Stimulated activated CD8-positive, alpha-beta memory T cell treated with anti-CD3 and anti-CD28 coated beads, Interleukin-4, amount 100 ng/mL, for 48 hours (primary cell): ENCODE measurements around the gene TMEM150A.
"Not testable (repeated sequence)": the region's sequence is repeated elsewhere in the genome, so short reads cannot be mapped to it uniquely, and the experiment has no call there.

Experiments
- DNase-seq: peaks from one replicate; pipeline ENCODE4 v3.0.0-alpha.2; 2020

The TMEM150A gene, protein sequence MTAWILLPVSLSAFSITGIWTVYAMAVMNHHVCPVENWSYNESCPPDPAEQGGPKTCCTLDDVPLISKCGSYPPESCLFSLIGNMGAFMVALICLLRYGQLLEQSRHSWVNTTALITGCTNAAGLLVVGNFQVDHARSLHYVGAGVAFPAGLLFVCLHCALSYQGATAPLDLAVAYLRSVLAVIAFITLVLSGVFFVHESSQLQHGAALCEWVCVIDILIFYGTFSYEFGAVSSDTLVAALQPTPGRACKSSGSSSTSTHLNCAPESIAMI

DNA sequence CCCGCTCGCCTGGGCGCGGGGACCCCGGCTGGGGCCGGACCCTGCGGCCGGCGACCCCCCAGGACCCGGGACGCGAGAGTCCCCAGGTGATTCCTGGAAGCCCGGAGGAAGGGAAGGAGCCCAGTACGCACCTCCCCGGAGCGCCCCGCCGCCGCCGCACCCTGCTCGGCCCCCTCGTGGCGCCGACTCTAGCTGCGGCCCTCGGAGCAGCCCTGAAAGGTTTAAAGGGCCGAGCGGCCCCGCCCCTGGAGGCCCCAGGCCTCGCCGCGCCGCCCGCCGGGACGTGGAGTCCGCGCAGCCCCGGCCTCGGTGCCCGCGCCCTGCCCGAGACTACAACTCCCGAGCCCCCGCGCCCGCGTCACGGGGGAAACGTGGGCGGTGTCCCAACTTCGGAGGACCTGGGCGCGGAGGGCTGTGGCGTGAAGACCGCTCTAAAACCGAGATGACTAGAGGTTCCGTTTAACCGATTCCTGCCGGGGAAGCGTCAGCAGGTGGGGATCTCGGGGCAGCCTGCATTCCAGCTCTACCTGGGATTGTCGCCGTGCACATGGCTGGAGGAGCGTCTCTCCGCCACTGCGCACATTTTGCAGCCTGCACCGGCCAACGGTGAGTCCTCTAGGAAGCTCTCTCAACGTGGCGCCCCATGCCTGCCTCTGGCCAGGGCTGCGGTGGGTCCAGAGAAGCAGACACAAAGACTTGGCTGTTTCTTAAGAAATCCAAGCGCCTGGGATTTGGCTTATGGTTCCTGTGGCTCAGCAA is at the start of gene TMEM150A:
Gene TMEM150A (minus strand): TSS at position 223 of the 759 bp plus-strand sequence. CDS start 750 bp downstream, outside the sequence.
- peak; percentile 92 for DNase-seq

- no peak for DNase-seq
Measured at GRCh38 chr2:85652056-85652455, 49.6 kb upstream of the TMEM150A start.

- DNase-seq: no peak
Measured at GRCh38 chr2:85651097-85651496, 48.6 kb upstream of the TMEM150A start.

- no peak for DNase-seq
Measured at GRCh38 chr2:85650456-85650855, 48.0 kb upstream of the TMEM150A start.

DNA sequence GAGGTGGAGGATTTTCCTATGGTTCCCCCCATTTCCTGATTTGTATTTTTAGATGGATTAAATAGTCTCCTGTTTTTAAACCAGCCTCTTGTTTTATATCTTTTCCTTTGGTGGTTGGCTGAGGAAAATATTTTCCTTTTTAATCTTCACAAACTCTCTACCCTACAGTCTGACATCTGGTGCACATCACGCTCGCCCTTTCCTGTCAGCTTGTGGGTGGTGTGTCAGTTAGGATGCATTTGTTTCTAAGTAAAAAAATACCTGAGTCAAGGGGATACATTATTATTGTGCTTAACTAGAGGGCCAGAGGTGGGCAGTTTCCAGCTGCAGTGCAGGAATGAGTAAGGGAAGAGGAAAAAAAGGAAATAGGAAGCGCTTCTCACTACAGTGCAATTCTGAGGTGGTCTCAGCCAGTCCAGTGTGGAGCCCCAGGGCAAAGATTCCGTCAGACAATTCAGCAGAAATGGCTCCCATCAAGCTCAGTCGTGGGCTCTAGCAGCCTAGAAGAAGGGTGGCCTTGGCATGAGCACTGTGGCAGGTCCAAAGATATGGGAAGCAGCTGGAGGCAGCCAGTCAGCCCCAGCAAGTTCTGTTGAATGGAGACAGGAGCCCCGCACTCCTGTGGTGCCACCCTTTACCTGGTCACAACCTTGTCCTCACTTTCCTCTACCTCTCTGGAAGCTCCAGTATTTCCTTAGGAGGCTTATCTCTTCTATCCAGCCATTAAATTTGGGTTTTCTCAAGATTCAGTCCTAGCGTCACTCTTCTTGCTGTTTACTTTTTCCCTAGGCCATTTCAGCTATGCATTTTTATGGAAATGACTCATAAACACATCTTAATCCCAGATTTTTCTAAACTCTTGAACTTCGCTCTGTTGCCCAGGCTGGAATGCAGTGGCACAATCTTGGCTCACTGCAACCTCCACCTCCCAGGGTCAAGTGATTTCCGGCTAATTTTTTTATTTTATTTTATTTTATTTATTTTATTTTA is 47.0 kb upstream of the TMEM150A start:
- no peak for DNase-seq

GRCh38 chr2:85648619-85649018 is 46.1 kb upstream of the TMEM150A start:
- DNase-seq: peak; percentile 38

GRCh38 chr2:85647823-85648526 is 45.5 kb upstream of the TMEM150A start:
- no peak for DNase-seq

- DNase-seq: no peak
Measured at GRCh38 chr2:85646166-85646565, 43.7 kb upstream of the TMEM150A start.

DNA sequence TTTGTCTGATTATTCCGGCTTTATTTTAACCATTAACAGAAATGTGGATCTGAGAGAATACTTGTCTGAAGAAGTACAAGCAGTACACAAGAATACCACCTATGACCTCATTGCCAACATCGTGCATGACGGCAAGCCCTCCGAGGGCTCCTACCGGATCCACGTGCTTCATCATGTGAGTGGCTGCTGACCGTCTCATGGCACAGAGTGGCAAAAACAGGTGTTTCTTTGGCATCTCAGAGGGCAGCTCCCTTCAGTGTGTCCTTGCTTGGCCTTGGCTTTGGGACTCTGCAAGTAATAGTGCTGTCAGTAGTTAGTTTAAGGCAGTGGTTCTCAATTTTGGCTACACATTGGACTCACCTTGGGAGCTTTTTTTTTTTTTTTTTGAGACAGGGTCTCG is 42.4 kb upstream of the TMEM150A start:
- DNase-seq: no peak

- DNase-seq: peak; percentile 34
Measured at GRCh38 chr2:85642725-85643124, 40.2 kb upstream of the TMEM150A start.

DNA sequence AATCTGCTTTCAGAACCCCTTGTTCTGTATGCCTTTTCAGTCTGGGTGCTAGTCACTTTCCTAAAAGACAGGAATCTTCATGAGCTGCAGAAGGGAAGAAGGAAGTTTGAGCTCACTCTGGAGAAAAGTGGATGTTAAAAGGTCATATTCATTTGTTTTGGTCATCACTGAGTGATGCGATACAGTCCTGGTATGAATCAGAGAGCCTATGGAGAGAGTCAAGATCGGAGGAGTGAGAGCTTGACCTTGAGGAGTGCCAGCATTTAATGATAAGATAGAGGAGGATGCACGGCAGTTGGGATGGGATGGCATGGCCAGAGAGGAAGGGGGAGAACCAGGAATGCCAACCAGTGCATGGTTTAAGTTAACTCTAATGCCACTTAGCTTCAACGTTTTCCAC is 33.1 kb upstream of the TMEM150A start:
- DNase-seq: no peak

- DNase-seq: no peak
Measured at GRCh38 chr2:85635011-85635410, 32.5 kb upstream of the TMEM150A start.

DNA sequence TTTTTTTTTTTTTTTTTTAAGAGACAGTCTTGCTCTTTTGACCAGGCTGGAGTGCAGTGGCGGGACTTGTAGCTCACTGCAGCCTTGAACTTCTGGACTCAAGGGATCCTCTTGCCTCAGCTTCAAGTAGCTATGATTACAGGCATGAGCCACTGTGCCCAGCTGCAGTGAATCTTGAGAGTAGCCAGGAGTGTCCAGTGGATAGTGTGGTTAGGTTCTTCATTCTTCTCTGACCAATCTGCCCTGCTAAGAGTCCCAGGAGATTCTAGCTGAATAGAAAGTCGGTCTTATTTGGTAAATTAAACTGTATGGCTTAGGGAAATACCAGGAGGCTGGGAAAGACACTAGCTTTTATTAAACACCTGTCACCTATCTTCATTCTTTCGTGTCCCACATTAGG is 28.8 kb upstream of the TMEM150A start:
- DNase-seq: no peak

DNA sequence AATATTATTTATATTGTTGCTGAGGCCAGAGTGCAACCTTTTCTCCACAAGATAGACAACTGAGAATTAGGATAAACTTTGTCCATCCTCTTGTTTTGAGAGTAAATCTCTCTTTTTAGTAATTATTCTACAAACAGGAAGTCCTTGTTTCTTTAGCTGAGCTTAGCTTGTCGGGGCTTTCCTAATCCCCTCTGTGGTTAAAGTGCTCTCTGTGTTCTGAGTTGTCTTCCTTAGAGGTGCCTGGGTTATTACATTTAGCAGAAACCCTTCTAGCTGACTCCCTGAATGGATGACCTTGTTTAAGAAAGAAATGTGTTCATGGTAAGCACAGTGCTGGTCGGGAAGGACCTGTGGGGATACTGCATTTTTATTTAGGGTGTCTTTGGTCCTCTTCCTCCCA is 26.2 kb upstream of the TMEM150A start:
- DNase-seq: no peak

- DNase-seq: no peak
Measured at GRCh38 chr2:85623991-85624390, 21.5 kb upstream of the TMEM150A start.

- DNase-seq: no peak
Measured at GRCh38 chr2:85621338-85621737, 18.8 kb upstream of the TMEM150A start.

DNA sequence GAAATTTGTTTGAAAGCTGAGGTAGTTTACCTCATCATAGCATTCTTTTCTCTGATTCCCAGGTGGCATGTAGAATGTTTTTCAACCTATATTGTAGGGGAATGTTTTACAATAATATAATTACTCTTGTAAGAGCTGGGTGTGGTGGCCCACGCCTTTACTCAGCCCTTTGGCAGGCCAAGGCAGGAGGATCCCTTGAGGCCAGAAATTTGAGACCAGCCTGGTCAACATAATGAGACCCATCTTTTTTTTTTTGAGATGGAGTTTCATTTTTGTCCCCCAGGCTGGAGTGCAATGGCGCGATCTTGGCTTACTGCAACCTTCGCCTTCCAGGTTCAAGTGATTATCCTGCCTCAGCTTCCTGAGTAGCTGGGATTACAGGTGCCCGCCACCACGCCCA is 17.1 kb upstream of the TMEM150A start:
- DNase-seq: no peak

DNA sequence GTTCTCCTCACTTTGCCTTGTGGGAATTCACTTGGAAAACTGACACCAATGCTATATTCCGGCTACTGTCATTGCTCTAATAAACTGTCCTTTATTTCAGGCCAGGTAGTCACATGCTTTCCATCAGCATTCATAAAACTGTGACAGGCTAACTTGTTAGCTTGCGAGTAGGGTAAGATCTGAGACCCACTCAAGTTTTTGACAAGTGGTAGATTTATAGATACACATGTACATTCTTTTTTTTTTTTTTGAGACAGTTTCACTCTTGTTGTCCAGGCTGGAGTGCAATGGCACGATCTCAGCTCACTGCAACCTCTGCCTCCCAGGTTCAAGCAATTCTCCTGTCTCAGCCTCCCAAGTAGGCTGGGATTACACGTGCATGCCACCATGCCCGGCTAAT is 15.2 kb upstream of the TMEM150A start:
- not testable (repeated sequence) for DNase-seq

DNA sequence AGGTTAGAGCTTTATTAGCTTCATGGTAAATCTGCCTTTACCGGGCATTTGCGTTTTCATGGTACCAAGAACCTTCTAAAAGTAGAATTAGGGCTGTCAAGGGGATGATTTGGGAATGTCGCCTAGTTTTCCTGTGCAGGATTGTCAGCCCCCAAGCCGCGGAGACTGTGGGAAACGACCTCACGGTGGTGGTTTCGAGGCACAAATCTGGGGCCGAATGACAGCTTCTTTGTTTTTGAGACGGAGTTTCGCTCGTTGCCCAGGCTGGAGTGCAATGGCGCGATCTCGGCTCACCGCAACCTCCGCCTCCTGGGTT is 12.9 kb upstream of the TMEM150A start:
- DNase-seq: no peak

- DNase-seq: not testable (repeated sequence)
Measured at GRCh38 chr2:85614757-85615156, 12.3 kb upstream of the TMEM150A start.

GRCh38 chr2:85613717-85614515 is 11.4 kb upstream of the TMEM150A start:
- DNase-seq: no peak
